A673 (cell line): ENCODE results near the gene HPSE2.

Experiments used
- CTCF ChIP-seq: fragments of 300-800, 200-600 bp; sonication (generic); conservative IDR thresholded peaks from 2 replicates; pipeline ENCODE4 v1.5.1; 2017; ENCODE audit warnings: low read depth, mild to moderate bottlenecking, antibody characterized with exemption, low read length, moderate library complexity, mixed read lengths
- EZH2 ChIP-seq: fragments of 200-600 bp; sonication (generic); IDR thresholded peaks from 2 replicates; pipeline ENCODE4 v1.6.1; 2017; ENCODE audit warnings: borderline replicate concordance, low read depth, mild to moderate bottlenecking, mixed read lengths, antibody characterized with exemption, low read length; ENCODE audit not compliant: poor library complexity, severe bottlenecking

DNA sequence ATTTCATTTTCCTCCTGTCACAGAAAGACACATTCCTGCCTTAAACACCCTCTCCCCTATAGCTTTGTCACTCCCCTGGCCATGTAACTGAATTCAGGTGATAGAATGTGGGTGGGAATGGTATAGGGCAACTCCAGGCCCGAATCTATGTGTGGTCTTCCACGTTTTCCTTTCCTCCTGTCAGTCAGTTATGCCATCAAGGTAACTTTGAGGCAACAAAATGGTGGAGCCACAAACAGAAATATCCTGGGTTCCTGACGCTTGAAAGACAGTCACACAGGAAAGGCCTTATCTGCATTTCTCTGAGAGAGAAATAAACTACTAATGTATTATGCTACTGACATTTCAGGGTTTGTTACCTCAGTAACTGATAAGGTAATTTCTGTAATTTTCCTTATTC lies 326.8 kb downstream of the HPSE2 start:
- TF ChIP-seq CTCF (no peak), EZH2 (no peak)
